Stimulated activated naive CD8-positive, alpha-beta T cell treated with anti-CD3 and anti-CD28 coated beads, Interleukin-15, Interleukin-2, amounts not matched to agents 100 U/mL and 50 U/mL, for 24 hours (primary cell): ENCODE data around the gene PLAC8L1.

Experiments
- ATAC-seq: fragments of 150-1000 bp; cut with Tn5 transposase; one replicate; pipeline ENCODE4 v1.10.0; 2021
- DNase-seq: peaks from one replicate; pipeline ENCODE4 v3.0.0; 2021

PLAC8L1 gene

DNA sequence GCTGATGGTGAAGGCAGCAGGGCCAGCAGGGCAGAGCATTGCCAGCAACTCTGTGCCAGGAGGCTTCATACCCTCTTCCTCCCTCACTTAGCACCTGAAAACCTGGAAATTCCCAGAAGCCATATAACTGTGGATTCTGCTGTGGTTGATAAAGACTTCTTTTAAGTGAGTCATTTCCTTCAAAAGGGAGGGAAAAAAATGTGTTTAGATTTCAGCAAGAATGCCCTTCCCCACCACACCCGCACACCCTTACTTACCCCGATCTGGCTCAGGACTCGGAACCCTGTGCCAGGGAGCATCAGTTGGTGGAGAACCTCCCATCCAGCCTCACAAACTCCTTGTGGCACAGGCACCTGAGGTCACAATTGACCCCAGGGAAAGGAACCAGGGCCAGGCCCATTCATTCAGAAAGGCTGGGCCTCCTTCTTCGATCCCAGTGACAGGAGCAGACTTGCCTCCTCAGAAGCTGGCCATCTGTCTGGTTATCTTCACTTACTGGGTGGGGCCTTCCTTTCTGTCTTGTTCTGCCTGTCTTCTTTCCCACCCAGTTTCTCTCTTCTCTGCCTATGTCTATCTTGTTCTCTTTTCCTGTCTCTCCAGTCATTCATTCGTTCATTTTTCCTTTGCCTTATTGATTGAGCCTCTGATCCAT is 62.6 kb downstream of the PLAC8L1 start:
- ATAC-seq (no peak), DNase-seq (no peak)

DNA sequence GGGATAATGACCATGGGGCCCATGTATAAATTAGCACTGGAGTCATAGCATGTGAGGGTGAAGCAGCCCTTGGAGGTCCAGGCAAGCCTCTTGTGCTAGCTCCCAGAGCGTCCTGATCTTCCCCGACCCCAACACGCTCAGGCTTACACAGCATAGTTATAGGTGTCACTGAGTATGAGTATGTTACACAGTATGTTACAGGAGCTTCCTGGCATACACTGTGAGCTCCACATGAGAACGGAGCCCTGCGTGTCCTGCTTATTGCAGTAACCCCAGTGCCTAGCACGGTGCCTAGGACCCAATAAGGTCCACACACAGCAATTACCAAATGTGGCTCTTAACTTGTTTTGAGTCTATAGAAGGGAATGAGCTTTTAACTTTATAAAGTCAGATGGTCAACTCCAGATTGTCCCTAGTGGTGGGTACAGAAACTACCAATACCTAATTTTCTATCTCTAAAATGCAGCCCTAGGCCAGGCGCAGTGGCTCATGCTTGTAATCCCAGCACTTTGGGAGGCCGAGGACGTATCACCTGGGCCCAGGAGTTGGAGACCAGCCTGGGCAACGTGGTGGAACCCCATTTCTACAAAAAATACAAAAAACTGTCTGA is 64.1 kb downstream of the PLAC8L1 start:
- DNase-seq = no peak
- ATAC-seq = no peak

GRCh38 chr5:146040527-146040926 is 64.8 kb downstream of the PLAC8L1 start:
- no peak for DNase-seq

GRCh38 chr5:146039420-146039819 is 66.0 kb downstream of the PLAC8L1 start:
- DNase-seq (no peak), ATAC-seq (no peak)

More at GRCh38 chr5:146040527-146040926, 64.8 kb downstream of the PLAC8L1 start:
- no peak for ATAC-seq

GRCh38 chr5:146034605-146035004 is 70.8 kb downstream of the PLAC8L1 start:
- no peak for ATAC-seq
- no peak for DNase-seq
